ENCODE measurements around the gene CACNA2D2. TPM values are rescaled to one million over a fixed set of nuclear protein-coding genes. Genes with fewer than 3 reads are reported as not detected.
"Not testable (repeated sequence)": the region's sequence is repeated elsewhere in the genome, so short reads cannot be mapped to it uniquely, and the experiment has no call there.

Gene CACNA2D2
- total RNA-seq, 1 donor from 2014 or later, result not detected

GRCh38 chr3:50530001-50530970 is 26.9 kb upstream of the CACNA2D2 start:
- DNase-seq, result no peak

- DNase-seq, result peak; percentile 45
These were observed 22.6 kb upstream of the CACNA2D2 start for GRCh38 chr3:50525987-50526386.

- DNase-seq, result no peak
These were observed 21.9 kb upstream of the CACNA2D2 start for GRCh38 chr3:50525191-50525910.

GRCh38 chr3:50524746-50525145 is 21.3 kb upstream of the CACNA2D2 start:
- DNase-seq, result no peak

GRCh38 chr3:50523279-50523811 is 19.9 kb upstream of the CACNA2D2 start:
- DNase-seq, result no peak

GRCh38 chr3:50521572-50521971 is 18.1 kb upstream of the CACNA2D2 start:
- DNase-seq, result no peak

GRCh38 chr3:50520849-50521248 is 17.4 kb upstream of the CACNA2D2 start:
- DNase-seq, result no peak

- DNase-seq, result peak; percentile 66
These were observed 16.1 kb upstream of the CACNA2D2 start for GRCh38 chr3:50519471-50520089.

GRCh38 chr3:50518436-50518835 is 15.0 kb upstream of the CACNA2D2 start:
- DNase-seq, result no peak

GRCh38 chr3:50517721-50518206 is 14.3 kb upstream of the CACNA2D2 start:
- no peak for DNase-seq

GRCh38 chr3:50516440-50516871 is 13.0 kb upstream of the CACNA2D2 start:
- no peak for DNase-seq

GRCh38 chr3:50515565-50516439 is 12.4 kb upstream of the CACNA2D2 start:
- DNase-seq, result peak; percentile 41

GRCh38 chr3:50512908-50513307 is 9.5 kb upstream of the CACNA2D2 start:
- DNase-seq, result not testable (repeated sequence)

GRCh38 chr3:50512131-50512530 is 8.7 kb upstream of the CACNA2D2 start:
- no peak for DNase-seq

GRCh38 chr3:50510325-50510724 is 6.9 kb upstream of the CACNA2D2 start:
- no peak for DNase-seq

- DNase-seq, result no peak
These were observed 6.3 kb upstream of the CACNA2D2 start for GRCh38 chr3:50509715-50510114.

- DNase-seq, result no peak
These were observed 5.4 kb upstream of the CACNA2D2 start for GRCh38 chr3:50508821-50509220.

- DNase-seq, result no peak
These were observed 2.7 kb upstream of the CACNA2D2 start for GRCh38 chr3:50506169-50506568.

- DNase-seq, result no peak
These were observed 1.2 kb upstream of the CACNA2D2 start for GRCh38 chr3:50504681-50505080.

- no peak for DNase-seq
These were observed 630 bp downstream of the CACNA2D2 start for GRCh38 chr3:50502584-50503423.

- DNase-seq, result no peak
These were observed 1.2 kb downstream of the CACNA2D2 start for GRCh38 chr3:50502225-50502583.

Measured in dermis blood vessel endothelial cell (primary cell).